Keratinocyte (primary cell): ENCODE data around the gene COL9A1. TPM values are rescaled to one million over a fixed set of nuclear protein-coding genes. Genes with fewer than 3 reads are reported as not detected.

Source experiments
- DNase-seq: peaks from one replicate; pipeline ENCODE4 v3.0.0-alpha.2; 2011; ENCODE audit warnings: low read depth, missing footprints, low spot score
- FAIRE-seq: peaks from 2 replicates; lab custom pipeline; 2011; peaks lifted over from hg19 to GRCh38; lab: Jason Lieb, UNC
- H2AFZ ChIP-seq: 2 replicates; pipeline ENCODE4 v1.6.0; 2012; ENCODE audit warnings: low read length, control low read depth, inconsistent platforms; ENCODE audit not compliant: control insufficient read depth
- H3K27ac ChIP-seq: 2 replicates; pipeline ENCODE4 v1.5.1; 2011; ENCODE audit warnings: low read length; ENCODE audit not compliant: control insufficient read depth, insufficient read depth
- H3K27me3 ChIP-seq: 3 replicates; pipeline ENCODE4 v1.6.0; 2011; ENCODE audit warnings: low read length; ENCODE audit not compliant: control insufficient read depth, insufficient read depth; ENCODE audit errors: extremely low read depth
- H3K36me3 ChIP-seq, 2 experiments: 2 replicates in 1 of 2; 3 replicates in 1 of 2; pipeline ENCODE4 v1.5.1; 2011; ENCODE audit warnings: low read length in 2 of 2, mild to moderate bottlenecking in 1 of 2; ENCODE audit not compliant: control insufficient read depth in 2 of 2, insufficient read depth in 2 of 2; ENCODE audit errors: extremely low read depth in 1 of 2
- H3K4me1 ChIP-seq: 3 replicates; pipeline ENCODE4 v1.5.1; 2011; ENCODE audit warnings: low read length; ENCODE audit not compliant: control insufficient read depth, insufficient read depth; ENCODE audit errors: extremely low read depth
- H3K4me2 ChIP-seq: 3 replicates; pipeline ENCODE4 v1.6.0; 2011; ENCODE audit warnings: low read depth, low read length; ENCODE audit not compliant: control insufficient read depth, insufficient read depth; ENCODE audit errors: extremely low read depth
- H3K4me3 ChIP-seq, 3 experiments: fragments of 200-600 bp in 1 of 3; sonication (generic) in 1 of 3; 2 replicates in 2 of 3; 3 replicates in 1 of 3; pipeline ENCODE4 v1.5.1; 2011 to 2016; ENCODE audit warnings: low read length in 3 of 3, mild to moderate bottlenecking in 3 of 3, control low read depth in 2 of 3, inconsistent platforms in 1 of 3, low read depth in 1 of 3, mixed read lengths in 1 of 3, mixed run types in 1 of 3, moderate library complexity in 1 of 3; ENCODE audit not compliant: control insufficient read depth in 2 of 3, insufficient read depth in 2 of 3; ENCODE audit errors: extremely low read depth in 1 of 3
- H3K79me2 ChIP-seq: 2 replicates; pipeline ENCODE4 v1.6.0; 2012; ENCODE audit warnings: low read length; ENCODE audit not compliant: control insufficient read depth, insufficient read depth
- H3K9ac ChIP-seq: 3 replicates; pipeline ENCODE4 v1.6.0; 2011; ENCODE audit warnings: low read length; ENCODE audit not compliant: control insufficient read depth, insufficient read depth; ENCODE audit errors: extremely low read depth
- H3K9me1 ChIP-seq: 3 replicates; pipeline ENCODE4 v1.6.0; 2011; ENCODE audit warnings: low read length; ENCODE audit not compliant: control insufficient read depth, insufficient read depth; ENCODE audit errors: extremely low read depth
- H3K9me3 ChIP-seq: 2 replicates; pipeline ENCODE4 v1.5.1; 2012; ENCODE audit warnings: low read depth, low read length; ENCODE audit not compliant: control insufficient read depth
- H4K20me1 ChIP-seq: 3 replicates; pipeline ENCODE4 v1.6.0; 2011; ENCODE audit warnings: low read length; ENCODE audit not compliant: control insufficient read depth, insufficient read depth; ENCODE audit errors: extremely low read depth
- EZH2 ChIP-seq: IDR thresholded peaks from one replicate; pipeline ENCODE4 v1.6.1; 2012; ENCODE audit warnings: inconsistent platforms, mild to moderate bottlenecking, low read length, moderate library complexity
- dilution Hi-C: fragments of 300-500 bp; cut with MboI; formaldehyde crosslinking; loops from one replicate; pipeline ENCODE4 v1.7.0; 2020; ENCODE audit warnings: low sequenced_read_pairs; ENCODE audit not compliant: extremely low pct_ligation_motif_present
- polyA plus RNA-seq, 5 experiments: library from polyadenylated mRNA; depleted of rRNA in 3 of 5; stranded (reverse) in 3 of 5; stranded (forward) in 1 of 5; unstranded in 1 of 5; fragments of >200 nt; gene quantifications; 1 replicate in 1 of 5; 2 replicates in 3 of 5; 3 replicates in 1 of 5; pipeline versions ENCODE4 v1.2.1 to v1.2.3, GENCODE V29; 2011 to 2012; ENCODE audit warnings: missing spikeins in 2 of 5, low read depth in 1 of 5, low replicate concordance in 1 of 5
- TF ChIP-seq, protein P1 (sequence below), 3 experiments: IDR thresholded peaks in 1 of 3; conservative IDR thresholded peaks in 1 of 3; optimal IDR thresholded peaks in 1 of 3; 2 replicates in 2 of 3; 3 replicates in 1 of 3; pipeline versions ENCODE3 to v1.5.1; 2011; ENCODE audit warnings: low read length in 3 of 3, mild to moderate bottlenecking in 3 of 3, moderate library complexity in 2 of 3, control low read depth in 1 of 3, inconsistent platforms in 1 of 3; ENCODE audit not compliant: insufficient read depth in 2 of 3; ENCODE audit errors: extremely low read depth in 1 of 3

Gene COL9A1
- polyA plus RNA-seq, 1 donor (not counting 4 experiments of a cell fraction or from before 2014, with no cell fraction given): not detected

DNA sequence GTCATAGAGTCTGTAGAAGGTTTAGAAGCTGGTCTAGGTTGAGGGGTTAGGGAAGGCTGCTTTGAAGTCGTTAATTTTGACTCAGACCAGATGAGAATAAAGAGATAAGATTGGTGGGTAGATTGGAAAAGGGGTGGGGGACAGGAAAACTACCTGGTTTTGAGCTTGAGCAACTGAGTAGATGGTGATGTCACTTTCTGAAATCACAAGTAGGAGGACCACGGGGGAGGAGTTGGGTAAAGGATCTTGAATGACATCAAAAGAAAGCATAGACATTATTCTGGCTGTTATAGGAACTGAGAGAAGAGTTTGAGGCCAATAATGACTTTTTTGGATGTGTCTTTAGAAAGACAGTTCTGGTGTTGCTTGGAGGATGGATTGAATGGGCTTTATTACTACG lies 4.1 kb upstream of the COL9A1 start:
- peaks cover 63% of the 10 kb centered on the region for H3K27me3 ChIP-seq
- dilution Hi-C loops: no loop called here

DNA sequence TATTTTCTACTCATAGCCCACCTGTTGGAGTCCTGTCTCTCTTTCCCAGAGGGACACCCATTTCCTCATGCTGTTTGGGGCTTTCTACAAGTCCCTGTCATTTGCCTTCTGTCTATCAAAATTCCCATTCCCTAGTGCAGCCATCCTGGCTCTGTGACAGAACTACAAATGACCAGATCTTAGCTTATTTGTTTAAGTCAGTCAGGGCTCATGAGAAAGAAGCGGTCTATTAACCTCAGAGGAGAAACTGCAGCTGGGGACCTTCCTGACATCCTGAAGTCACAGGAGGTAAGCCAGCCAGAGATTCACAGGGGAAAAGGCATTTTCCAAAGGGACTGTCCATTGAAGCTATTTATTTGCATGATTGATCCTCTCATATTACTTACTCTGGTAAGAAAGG lies 1.7 kb upstream of the COL9A1 start:
- dilution Hi-C loops: no loop called here
- FAIRE-seq (no peak), DNase-seq (no peak)
- Histone ChIP-seq H3K9me3 (no peaks in the 10 kb centered on the region), H3K4me1 (no peaks in the 10 kb centered on the region), H3K9ac (no peak overlapping the region), H3K27ac (no peak overlapping the region), H3K79me2 (no peaks in the 10 kb centered on the region), H2AFZ (no peak overlapping the region), H3K36me3 (no peaks in the 10 kb centered on the region), H3K4me3 (no peak overlapping the region), H3K27me3 (peaks cover 67% of the 10 kb centered on the region), H3K9me1 (no peaks in the 10 kb centered on the region), H4K20me1 (peaks cover 8% of the 10 kb centered on the region), H3K4me2 (no peak overlapping the region)
- TF ChIP-seq, protein P1, sequence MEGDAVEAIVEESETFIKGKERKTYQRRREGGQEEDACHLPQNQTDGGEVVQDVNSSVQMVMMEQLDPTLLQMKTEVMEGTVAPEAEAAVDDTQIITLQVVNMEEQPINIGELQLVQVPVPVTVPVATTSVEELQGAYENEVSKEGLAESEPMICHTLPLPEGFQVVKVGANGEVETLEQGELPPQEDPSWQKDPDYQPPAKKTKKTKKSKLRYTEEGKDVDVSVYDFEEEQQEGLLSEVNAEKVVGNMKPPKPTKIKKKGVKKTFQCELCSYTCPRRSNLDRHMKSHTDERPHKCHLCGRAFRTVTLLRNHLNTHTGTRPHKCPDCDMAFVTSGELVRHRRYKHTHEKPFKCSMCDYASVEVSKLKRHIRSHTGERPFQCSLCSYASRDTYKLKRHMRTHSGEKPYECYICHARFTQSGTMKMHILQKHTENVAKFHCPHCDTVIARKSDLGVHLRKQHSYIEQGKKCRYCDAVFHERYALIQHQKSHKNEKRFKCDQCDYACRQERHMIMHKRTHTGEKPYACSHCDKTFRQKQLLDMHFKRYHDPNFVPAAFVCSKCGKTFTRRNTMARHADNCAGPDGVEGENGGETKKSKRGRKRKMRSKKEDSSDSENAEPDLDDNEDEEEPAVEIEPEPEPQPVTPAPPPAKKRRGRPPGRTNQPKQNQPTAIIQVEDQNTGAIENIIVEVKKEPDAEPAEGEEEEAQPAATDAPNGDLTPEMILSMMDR (optimal IDR thresholded peaks at IDR 0.05 in 1 of 3, IDR thresholded peaks at IDR 0.05 in 1 of 3, conservative IDR thresholded peaks at IDR 0.05 in 1 of 3; ENCODE audit: extremely low read depth in 1 of 3, insufficient read depth in 2 of 3, low read length in 3 of 3): no peak
- TF ChIP-seq EZH2: no peak

More for the DNA sequence above, 4.1 kb upstream of the COL9A1 start:
- Histone ChIP-seq H3K9me3 (no peaks in the 10 kb centered on the region), H3K79me2 (no peaks in the 10 kb centered on the region), H3K4me3 (no peak overlapping the region), H3K36me3 (no peaks in the 10 kb centered on the region), H3K4me2 (no peak overlapping the region), H4K20me1 (peaks cover 8% of the 10 kb centered on the region), H3K9me1 (no peaks in the 10 kb centered on the region), H2AFZ (no peak overlapping the region), H3K27ac (no peak overlapping the region), H3K9ac (no peak overlapping the region), H3K4me1 (no peaks in the 10 kb centered on the region)
- DNase-seq (no peak), FAIRE-seq (no peak)
- TF ChIP-seq, protein P1 (optimal IDR thresholded peaks at IDR 0.05 in 1 of 3, IDR thresholded peaks at IDR 0.05 in 1 of 3, conservative IDR thresholded peaks at IDR 0.05 in 1 of 3; ENCODE audit: extremely low read depth in 1 of 3, insufficient read depth in 2 of 3, low read length in 3 of 3): no peak
- no peak for TF ChIP-seq EZH2
